ENCODE results near the gene B3GNT8. TPM values are rescaled to one million over a fixed set of nuclear protein-coding genes. Genes with fewer than 3 reads are reported as not detected.
"Not testable (repeated sequence)": the region's sequence is repeated elsewhere in the genome, so short reads cannot be mapped to it uniquely, and the experiment has no call there.

The B3GNT8 gene, protein sequence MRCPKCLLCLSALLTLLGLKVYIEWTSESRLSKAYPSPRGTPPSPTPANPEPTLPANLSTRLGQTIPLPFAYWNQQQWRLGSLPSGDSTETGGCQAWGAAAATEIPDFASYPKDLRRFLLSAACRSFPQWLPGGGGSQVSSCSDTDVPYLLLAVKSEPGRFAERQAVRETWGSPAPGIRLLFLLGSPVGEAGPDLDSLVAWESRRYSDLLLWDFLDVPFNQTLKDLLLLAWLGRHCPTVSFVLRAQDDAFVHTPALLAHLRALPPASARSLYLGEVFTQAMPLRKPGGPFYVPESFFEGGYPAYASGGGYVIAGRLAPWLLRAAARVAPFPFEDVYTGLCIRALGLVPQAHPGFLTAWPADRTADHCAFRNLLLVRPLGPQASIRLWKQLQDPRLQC
- total RNA-seq: 2.2 and 3.0 TPM in 2 replicates

DNA sequence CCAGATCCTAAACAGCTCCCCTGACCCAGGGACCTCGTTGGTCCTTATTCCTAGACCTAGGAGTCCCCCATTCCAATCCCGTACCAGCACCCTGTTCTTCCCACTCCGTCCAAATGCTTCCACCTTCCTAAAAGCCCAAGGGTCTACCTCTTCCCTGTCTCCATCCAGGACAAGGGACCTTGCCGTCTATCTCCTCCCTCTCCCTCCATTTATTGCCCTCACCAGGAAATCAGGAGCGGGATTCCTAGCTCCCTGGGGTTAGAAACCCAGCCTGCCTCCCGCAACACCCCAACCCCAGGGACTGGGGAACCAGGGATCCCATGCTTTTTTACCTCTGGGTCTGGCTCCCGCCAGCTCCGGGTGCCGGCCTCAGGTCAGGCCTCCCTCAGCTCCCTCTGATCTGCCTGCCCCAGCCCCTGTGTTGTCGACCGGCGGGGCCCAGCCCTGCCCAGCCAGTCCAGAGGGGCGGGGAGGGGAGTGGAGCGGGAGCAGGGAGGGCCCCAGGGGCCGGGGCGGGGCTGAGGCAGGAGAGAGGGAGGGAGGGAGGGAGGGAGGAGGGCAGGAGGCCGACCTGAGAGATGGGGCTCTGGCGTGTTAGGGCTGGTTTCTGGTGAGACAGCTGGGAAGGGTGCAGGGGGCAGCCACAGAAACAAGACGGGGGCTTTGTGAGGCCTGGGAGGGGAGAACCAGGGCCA, at the start of gene B3GNT8:
Gene B3GNT8 (minus strand): TSS at position 423 of the 695 bp plus-strand sequence. CDS start 596 bp downstream, outside the sequence.
- peak; percentile 66 to 74 for DNase-seq (ENCODE audit: low read depth in 2 of 2)

DNA sequence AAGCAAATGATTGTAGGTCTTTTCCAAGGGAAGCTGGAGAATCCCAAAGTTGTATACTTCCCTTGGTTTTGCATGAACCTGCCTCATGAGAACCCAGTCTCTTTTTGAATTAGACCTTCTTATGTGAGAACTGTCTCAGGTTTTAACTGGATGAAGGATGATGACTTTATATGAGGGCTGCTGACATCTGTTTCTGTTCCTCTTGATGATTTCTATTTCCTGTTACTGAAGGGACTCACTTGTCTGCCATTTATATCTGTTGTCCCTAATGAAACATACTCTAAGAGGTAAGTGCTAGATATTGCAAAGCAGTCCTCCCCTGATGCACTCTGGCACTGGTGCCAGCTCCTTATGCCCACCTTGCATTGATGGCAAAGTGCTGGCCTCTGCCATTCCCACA, 49.4 kb upstream of the B3GNT8 start:
- DNase-seq (ENCODE audit: low read depth in 2 of 2): no peak

- DNase-seq (ENCODE audit: low read depth in 2 of 2): not testable (repeated sequence)
These were observed 36.4 kb upstream of the B3GNT8 start for GRCh38 chr19:41463257-41464256.

- DNase-seq (ENCODE audit: low read depth in 2 of 2): no peak
These were observed 35.3 kb upstream of the B3GNT8 start for GRCh38 chr19:41462497-41462896.

- peak in 1 of 2 donors; percentile 32 for DNase-seq (ENCODE audit: low read depth in 2 of 2)
These were observed 30.1 kb upstream of the B3GNT8 start for GRCh38 chr19:41457241-41457640.

DNA sequence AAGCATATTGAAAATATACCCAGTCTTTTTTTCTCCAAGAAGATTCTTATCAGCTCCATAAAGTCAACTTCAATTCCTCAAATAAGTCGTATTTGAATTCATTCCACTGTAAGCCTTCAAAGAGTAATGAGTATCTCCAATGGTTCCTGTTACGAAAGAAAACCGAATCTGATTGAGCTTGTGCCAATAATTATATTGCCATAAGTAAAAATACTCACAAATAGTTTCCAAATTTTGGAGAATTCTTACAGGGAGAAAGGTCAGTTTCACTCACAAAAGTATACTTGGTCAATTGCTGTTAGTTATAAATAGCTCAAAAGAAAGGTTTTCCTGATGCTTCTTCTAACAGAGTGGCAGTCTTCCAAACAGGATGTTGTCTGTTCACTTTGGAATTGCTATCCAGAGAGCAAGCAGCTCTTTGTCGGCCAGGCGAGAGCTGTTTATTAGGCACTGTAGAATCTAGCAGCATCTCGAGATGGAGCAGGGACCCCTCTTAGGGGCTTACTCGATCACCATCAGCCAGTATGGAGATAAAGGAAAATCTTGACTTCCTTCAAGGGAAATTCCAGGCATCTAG, 29.3 kb upstream of the B3GNT8 start:
- peak; percentile 67 to 85 for DNase-seq (ENCODE audit: low read depth in 2 of 2)

- DNase-seq (ENCODE audit: low read depth in 2 of 2): peak in 1 of 2 donors; percentile 39
These were observed 28.8 kb upstream of the B3GNT8 start for GRCh38 chr19:41455936-41456335.

DNA sequence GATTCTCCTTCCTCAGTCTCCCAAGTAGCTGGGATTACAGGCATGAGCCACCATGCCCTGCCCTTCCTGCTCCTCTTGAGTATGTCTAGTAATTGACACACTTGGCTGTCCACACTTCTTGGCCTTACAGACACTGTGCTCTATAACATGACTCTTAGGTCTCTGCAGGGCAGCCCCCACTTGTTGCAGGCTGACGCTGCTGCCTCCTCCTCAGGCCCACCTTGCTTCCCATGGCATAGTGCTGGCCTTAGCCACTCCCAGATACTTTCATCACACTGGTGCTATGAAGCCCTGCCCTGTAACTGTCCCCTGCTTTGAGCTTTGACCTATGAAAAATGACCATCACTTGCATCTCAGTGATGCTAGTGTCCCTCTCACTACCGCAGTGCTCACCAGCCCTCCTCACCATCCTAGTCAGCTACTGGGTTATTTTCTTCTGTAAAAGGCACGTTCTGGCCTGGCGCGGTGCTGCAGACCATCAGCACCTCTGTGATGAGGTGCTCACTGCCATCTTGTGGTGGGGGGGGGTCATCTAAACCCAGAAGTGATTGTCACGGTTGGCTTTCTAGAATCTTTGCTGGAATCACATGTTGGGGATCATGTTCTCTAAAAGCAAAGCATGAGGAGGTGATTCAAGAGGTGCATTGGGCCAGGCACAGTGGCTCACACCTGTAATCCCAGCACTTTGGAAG, 25.6 kb upstream of the B3GNT8 start:
- no peak for DNase-seq (ENCODE audit: low read depth in 2 of 2)

DNA sequence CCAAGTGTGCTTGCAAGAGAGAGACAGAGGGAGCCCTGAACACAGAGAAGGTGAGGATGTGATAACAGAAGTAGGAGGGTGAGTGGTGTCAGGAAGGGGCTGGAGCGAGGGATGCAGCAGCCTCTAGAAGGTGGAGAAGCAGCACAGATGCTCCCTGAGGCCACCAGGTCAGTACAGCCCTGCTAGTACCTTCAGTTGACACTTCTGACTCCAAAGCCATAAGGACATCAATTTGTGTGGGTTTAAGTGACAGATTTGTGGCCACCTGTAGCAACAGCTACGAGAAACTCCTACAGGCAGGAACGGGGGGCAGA, 22.6 kb upstream of the B3GNT8 start:
- no peak for DNase-seq (ENCODE audit: low read depth in 2 of 2)

GRCh38 chr19:41449079-41449864, 22.1 kb upstream of the B3GNT8 start:
- DNase-seq (ENCODE audit: low read depth in 2 of 2): peak; percentile 83

GRCh38 chr19:41447732-41448332, 20.7 kb upstream of the B3GNT8 start:
- peak in 1 of 2 donors; percentile 30 for DNase-seq (ENCODE audit: low read depth in 2 of 2)

DNA sequence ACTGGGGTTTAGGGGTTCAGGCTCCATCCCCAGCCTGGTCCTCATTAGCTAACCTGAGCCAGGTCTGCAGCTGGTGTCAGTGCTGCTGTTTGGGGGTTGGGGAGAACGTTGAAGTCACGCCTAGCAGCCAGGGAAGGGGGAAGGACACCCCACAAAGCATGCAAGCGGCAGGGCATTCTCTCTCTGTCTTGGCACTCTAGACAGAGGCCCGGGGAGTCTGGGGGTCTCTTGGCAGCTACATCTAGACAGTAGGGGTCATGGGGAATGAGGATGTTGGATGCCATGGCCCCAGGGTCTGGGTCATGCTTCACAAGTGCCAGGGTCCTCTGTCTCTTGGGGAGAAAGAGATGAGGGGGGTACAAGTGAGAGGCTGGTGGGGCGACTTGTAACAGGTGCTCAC, 18.4 kb upstream of the B3GNT8 start:
- no peak for DNase-seq (ENCODE audit: low read depth in 2 of 2)

DNA sequence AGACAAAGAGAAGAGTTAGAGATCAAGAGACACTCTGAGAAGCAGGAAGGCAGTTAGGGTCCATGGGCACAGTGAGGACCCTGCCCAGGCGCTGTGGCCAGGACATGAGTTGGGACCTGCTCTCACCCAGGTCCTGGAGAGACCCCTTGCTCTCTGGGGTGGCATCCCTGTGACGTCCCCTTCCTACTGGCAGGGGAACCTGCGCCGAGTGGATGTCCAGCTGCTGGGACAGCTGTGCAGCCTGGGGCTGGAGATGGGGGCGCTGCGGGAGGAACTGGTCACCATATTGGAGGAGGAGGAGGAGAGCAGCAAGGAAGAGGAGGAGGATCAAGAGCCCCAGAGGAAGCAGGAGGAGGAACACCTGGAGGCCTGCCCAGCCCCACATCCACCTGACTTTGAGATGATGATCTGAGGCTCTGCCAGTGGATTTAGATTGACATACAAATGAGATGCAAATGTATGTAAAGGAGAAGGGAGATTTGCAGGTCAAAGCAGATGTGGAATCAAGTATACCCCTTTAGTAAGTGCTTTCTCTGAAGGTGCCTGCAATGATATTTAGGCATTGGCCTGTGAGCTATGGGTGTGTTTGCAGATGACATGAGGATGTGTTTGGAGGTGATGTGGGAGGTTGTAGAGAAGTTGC, 16.8 kb upstream of the B3GNT8 start:
- DNase-seq (ENCODE audit: low read depth in 2 of 2): no peak

GRCh38 chr19:41442473-41443355, 15.5 kb upstream of the B3GNT8 start, which contains the start of gene ERICH4:
Gene ERICH4 (plus strand): TSS chr19:41443156. CDS start chr19:41443170, 14 bp downstream.
- DNase-seq (ENCODE audit: low read depth in 2 of 2): no peak

DNA sequence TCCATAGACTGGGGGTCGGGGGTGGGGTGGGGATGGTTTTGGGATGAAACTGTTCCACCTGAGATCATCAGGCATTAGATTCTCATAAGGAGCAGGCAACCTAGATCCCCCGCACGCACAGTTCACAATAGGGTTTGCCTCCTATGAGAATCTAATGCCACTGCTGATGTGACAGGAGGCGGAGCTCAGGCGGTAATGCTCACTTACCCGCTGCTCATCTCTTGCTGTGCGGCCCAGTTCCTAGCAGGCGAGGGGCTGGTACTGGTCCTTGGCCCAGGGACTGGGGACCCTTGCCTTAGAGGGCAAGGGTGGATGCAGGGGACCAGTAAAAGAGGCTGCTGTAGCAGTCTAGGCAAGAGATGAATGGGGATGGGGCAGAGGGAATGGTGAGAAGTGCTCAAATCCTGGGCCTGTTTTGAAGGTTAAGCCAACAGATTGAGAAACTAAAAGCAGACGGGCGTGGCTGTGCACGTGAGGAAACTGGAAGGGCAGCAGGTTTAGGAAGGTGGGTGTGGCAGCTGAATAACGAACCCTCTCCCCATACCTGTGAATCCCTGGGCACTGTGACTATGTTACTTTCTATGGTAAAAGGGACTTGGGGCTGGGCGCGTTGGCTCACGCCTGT, 14.3 kb upstream of the B3GNT8 start:
- no peak for DNase-seq (ENCODE audit: low read depth in 2 of 2)

GRCh38 chr19:41439441-41440222, 12.5 kb upstream of the B3GNT8 start, which contains the start of gene DMAC2:
Gene DMAC2 (minus strand): TSS chr19:41439912. CDS start chr19:41439899, 13 bp downstream.
- DNase-seq (ENCODE audit: low read depth in 2 of 2): peak; percentile 97 to 98

Measured in lung microvascular endothelial cell (primary cell).